Coronary artery (tissue), 2 donors: ENCODE measurements around the gene PKP2.
"Not testable (repeated sequence)": the region's sequence is repeated elsewhere in the genome, so short reads cannot be mapped to it uniquely, and the experiment has no call there.

Experiments
- DNase-seq: peaks from one replicate; pipeline ENCODE4 v3.0.0-alpha.2; 2017; ENCODE audit warnings: low spot score
- H3K27ac ChIP-seq, 2 donors: fragments of 200-600 bp; sonication (generic); one replicate each; pipeline ENCODE4 v1.5.1; 2016 to 2019
- H3K4me3 ChIP-seq: fragments of 200-600 bp; sonication (generic); 2 replicates; pipeline ENCODE4 v1.5.1; 2016; ENCODE audit warnings: mild to moderate bottlenecking, moderate library complexity
- CTCF ChIP-seq: fragments of 200-600 bp; sonication (generic); IDR thresholded peaks from one replicate; pipeline ENCODE4 v1.5.1; 2019; ENCODE audit warnings: antibody characterized with exemption

The PKP2 gene

GRCh38 chr12:32889011-32889760 is 7.4 kb downstream of the PKP2 start:
- no peak for TF ChIP-seq CTCF
- no peak overlapping the region for H3K4me3 ChIP-seq
- DNase-seq = no peak
- no peak overlapping the region for H3K27ac ChIP-seq

GRCh38 chr12:32887058-32887457 is 9.5 kb downstream of the PKP2 start:
- Histone ChIP-seq H3K27ac (no peak overlapping the region), H3K4me3 (no peak overlapping the region)
- no peak for DNase-seq
- TF ChIP-seq CTCF = no peak

- no peak overlapping the region for H3K27ac ChIP-seq
- H3K4me3 ChIP-seq = no peak overlapping the region
- no peak for DNase-seq
- TF ChIP-seq CTCF = no peak
These were observed 10.7 kb downstream of the PKP2 start for GRCh38 chr12:32885831-32886230.

- no peak for DNase-seq
- Histone ChIP-seq H3K4me3 (no peak overlapping the region), H3K27ac (no peak overlapping the region)
- no peak for TF ChIP-seq CTCF
These were observed 11.6 kb downstream of the PKP2 start for GRCh38 chr12:32884962-32885361.

GRCh38 chr12:32881702-32882101 is 14.9 kb downstream of the PKP2 start:
- H3K27ac ChIP-seq = no peak overlapping the region
- no peak for TF ChIP-seq CTCF
- DNase-seq = no peak
- no peak overlapping the region for H3K4me3 ChIP-seq

- no peak for DNase-seq
These were observed 15.5 kb downstream of the PKP2 start for GRCh38 chr12:32881107-32881506.

GRCh38 chr12:32879066-32879465 is 17.5 kb downstream of the PKP2 start:
- not testable (repeated sequence) for DNase-seq, H3K4me3 ChIP-seq, H3K27ac ChIP-seq

More at GRCh38 chr12:32881107-32881506, 15.5 kb downstream of the PKP2 start:
- Histone ChIP-seq H3K4me3 (no peak overlapping the region), H3K27ac (no peak overlapping the region)
- TF ChIP-seq CTCF = no peak
